Measurements from ENCODE around the gene PCSK6. TPM values are rescaled to one million over a fixed set of nuclear protein-coding genes. Genes with fewer than 3 reads are reported as not detected.

The PCSK6 gene
- total RNA-seq, 1 donor from 2014 or later = 1.9 TPM

DNA sequence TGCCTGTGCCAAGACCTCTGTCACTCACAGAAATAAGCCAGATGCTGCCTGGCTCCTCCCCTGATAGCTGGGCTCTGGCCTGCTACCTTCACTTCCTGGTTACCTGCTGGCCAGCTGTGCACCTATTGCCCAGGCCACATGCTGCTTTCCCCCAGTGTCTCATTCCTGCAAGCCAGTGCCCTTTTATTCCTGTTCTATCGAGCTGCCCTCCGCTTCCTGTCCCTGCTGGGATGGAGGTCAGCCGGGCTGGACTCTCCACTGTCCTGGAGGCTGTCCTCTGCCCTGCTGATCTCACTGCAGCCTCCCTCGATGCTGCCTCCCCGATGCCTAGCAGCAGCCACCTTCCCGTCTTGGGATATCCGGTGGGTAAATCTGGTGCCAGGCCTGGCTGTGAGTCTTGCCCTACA is 157.4 kb downstream of the PCSK6 start:
- Mint-ChIP-seq H3K9me3 (peaks cover 32% of the 10 kb centered on the region), H3K36me3 (ENCODE audit: low read depth) (peaks cover 6% of the 10 kb centered on the region), H3K27me3 (ENCODE audit: low read depth) (peaks cover 14% of the 10 kb centered on the region), H3K4me1 (ENCODE audit: low read depth) (peaks cover 6% of the 10 kb centered on the region), H3K27ac (no peak overlapping the region), H3K4me3 (ENCODE audit: low read depth) (no peak overlapping the region)
- no peak for DNase-seq (ENCODE audit: low spot score)
- intact Hi-C loops (cut with micrococcal nuclease) = loop anchor here (5.0 kb wide), 1 partner anchor 35 kb away; the partner anchor contains the start of gene SNRPA1

DNA sequence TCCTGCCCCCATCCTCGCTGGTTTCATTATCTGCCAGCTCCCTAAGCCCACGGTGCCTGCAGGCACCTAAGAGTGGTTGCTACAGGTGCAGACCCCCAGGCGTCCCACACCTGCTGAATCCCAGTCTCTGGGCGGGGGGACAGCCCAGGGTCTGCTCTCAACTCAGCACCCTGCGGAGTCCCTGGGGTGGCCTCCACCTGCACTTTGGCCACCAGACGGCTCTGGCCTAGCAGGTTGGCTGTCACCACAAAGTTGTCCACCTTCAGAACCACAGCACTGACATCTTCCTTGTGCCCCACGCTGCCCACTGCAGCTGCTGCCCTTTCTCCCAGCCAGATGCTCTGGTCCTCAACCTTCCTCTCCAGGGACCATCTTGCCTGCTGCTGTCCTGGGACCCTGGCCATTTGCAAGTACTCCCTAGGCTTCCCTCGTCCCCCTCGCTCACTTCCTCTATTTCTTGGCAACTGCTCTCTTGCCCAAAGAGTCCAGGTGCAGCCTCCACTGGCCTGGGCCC is 159.6 kb downstream of the PCSK6 start:
- no peak overlapping the region for H3K4me3 Mint-ChIP-seq (ENCODE audit: low read depth)
- H3K9me3 Mint-ChIP-seq = peaks cover 24% of the 10 kb centered on the region
- H3K27ac Mint-ChIP-seq = no peak overlapping the region
- H3K4me1 Mint-ChIP-seq (ENCODE audit: low read depth) = peaks cover 6% of the 10 kb centered on the region
- intact Hi-C loops (cut with micrococcal nuclease) = loop anchor here (5.0 kb wide), 1 partner anchor 33 kb away; the partner anchor contains the start of gene SNRPA1
- peaks cover 3% of the 10 kb centered on the region for H3K36me3 Mint-ChIP-seq (ENCODE audit: low read depth)
- DNase-seq (ENCODE audit: low spot score) = no peak
- peaks cover 14% of the 10 kb centered on the region for H3K27me3 Mint-ChIP-seq (ENCODE audit: low read depth)

DNA sequence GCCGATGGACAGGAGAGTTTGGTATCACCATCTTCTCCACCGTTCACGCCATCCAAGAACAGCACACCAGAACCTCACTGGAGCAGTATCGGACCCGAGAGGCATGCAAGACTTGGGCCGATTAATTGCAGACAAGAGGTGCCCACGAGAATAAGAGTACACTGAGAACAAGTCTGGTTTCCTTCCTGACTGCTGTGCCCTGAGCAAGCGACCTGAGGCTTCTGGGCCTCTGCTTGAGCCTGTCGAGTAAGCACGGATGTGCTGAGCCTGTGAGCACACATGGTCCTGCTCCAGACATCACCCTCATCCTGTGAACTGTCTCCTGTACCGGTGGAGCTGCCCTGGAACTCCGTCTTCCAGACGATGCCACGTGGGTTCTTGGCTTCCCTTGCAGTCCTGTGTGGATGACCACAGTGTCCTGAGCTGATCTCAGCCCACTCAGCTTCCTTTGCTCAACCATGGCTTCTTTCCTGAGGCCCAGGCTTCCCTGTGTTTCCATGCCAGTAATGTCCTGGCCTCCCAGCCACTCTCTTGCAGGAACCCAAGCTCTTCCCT is 160.1 kb downstream of the PCSK6 start:
- H3K27ac Mint-ChIP-seq = no peak overlapping the region
- peaks cover 3% of the 10 kb centered on the region for H3K4me1 Mint-ChIP-seq (ENCODE audit: low read depth)
- peaks cover 3% of the 10 kb centered on the region for H3K36me3 Mint-ChIP-seq (ENCODE audit: low read depth)
- peaks cover 14% of the 10 kb centered on the region for H3K27me3 Mint-ChIP-seq (ENCODE audit: low read depth)
- intact Hi-C loops (cut with micrococcal nuclease) = no loop called here
- no peak for DNase-seq (ENCODE audit: low spot score)
- no peak overlapping the region for H3K4me3 Mint-ChIP-seq (ENCODE audit: low read depth)
- H3K9me3 Mint-ChIP-seq = peaks cover 19% of the 10 kb centered on the region

DNA sequence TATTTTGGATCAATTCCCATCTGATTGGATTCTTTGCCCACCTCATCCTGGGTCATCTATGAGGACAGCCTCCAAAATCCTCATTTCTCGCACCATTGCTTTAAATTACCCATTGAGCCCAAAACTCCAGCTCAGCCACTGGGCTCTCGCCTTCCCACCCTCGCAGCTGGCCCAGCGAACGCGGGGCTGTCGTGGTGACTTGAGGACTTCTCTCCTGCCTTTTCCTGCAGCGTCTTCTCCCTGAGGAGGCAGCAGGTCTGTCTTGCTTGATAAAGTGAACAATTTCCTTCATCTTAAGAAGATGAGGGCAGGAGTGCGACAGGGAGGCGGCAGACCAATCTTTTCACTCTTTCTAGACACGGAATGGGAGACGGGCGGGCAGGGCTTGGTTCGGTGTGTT is 161.5 kb downstream of the PCSK6 start:
- intact Hi-C loops (cut with micrococcal nuclease) = no loop called here
- H3K4me1 Mint-ChIP-seq (ENCODE audit: low read depth) = no peaks in the 10 kb centered on the region
- no peak for DNase-seq (ENCODE audit: low spot score)
- no peak overlapping the region for H3K4me3 Mint-ChIP-seq (ENCODE audit: low read depth)
- no peaks in the 10 kb centered on the region for H3K36me3 Mint-ChIP-seq (ENCODE audit: low read depth)
- H3K27ac Mint-ChIP-seq = no peak overlapping the region
- H3K27me3 Mint-ChIP-seq (ENCODE audit: low read depth) = peaks cover 14% of the 10 kb centered on the region
- H3K9me3 Mint-ChIP-seq = peaks cover 7% of the 10 kb centered on the region

DNA sequence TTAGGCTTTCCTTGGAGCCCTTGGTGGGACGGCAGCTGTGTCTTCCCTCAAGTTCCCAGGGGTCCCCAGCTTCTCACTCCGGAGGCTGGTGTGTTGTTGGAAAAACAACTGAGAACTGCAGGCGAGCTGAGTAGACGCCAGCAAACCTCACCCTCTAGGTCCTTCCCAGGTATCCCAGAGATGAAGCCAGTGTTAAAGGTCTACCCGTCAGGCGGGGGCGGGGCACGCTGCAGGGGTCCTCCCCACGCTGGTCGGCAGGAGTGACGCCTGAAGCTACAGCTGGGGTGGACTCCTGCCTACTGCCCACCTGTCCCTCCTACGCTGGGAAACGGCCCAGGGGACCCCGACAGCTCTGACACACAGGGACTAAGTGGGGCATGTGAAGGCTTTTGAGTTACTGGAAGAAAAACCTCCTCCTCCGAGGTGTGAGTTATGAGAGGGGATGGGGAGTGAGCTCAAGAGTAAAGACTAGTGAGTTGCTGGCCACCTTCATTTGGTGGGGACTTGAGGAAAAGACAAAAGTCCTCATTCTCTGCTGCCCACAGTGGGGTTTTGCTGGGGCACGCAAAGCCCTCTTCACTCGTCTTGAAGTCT is 162.3 kb downstream of the PCSK6 start:
- H3K4me1 Mint-ChIP-seq (ENCODE audit: low read depth) = no peaks in the 10 kb centered on the region
- no peak for DNase-seq (ENCODE audit: low spot score)
- intact Hi-C loops (cut with micrococcal nuclease) = no loop called here
- H3K27ac Mint-ChIP-seq = no peak overlapping the region
- H3K9me3 Mint-ChIP-seq = peaks cover 2% of the 10 kb centered on the region
- peaks cover 14% of the 10 kb centered on the region for H3K27me3 Mint-ChIP-seq (ENCODE audit: low read depth)
- no peak overlapping the region for H3K4me3 Mint-ChIP-seq (ENCODE audit: low read depth)
- no peaks in the 10 kb centered on the region for H3K36me3 Mint-ChIP-seq (ENCODE audit: low read depth)

DNA sequence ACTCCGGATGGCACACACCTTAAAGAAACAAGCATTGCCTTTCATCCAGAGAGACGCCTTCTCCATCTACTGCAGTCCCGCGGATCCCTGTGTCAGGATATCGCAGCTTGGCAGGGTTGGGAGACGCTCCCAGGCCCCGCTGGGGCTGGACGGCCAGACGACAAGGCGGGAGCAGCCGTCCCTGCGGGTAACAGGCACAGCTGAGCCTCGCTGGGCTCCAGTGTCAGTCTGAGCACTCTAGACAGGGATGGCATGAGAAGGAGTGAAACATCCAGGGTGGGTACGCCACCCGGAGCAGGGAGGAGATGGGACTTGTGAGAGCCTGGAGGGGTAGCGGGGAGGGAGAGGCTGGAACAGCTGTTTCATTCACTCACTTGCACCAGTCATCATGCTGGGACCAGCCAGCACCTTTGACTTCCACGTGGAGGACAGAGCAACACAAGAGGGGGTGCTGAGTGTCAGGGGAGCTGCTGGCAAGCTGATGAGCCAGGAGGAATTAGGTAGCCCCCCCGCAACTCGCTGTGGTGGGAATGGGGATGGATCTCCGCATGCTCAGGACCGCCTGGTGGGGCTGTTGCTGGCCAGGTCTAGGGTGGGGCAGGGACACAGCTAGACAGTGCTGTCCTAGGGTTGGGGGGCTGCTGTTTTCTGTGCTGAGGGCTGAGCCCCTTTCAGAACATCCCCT is 162.9 kb downstream of the PCSK6 start:
- DNase-seq (ENCODE audit: low spot score) = no peak
- H3K4me1 Mint-ChIP-seq (ENCODE audit: low read depth) = no peaks in the 10 kb centered on the region
- H3K4me3 Mint-ChIP-seq (ENCODE audit: low read depth) = no peak overlapping the region
- H3K9me3 Mint-ChIP-seq = no peaks in the 10 kb centered on the region
- intact Hi-C loops (cut with micrococcal nuclease) = no loop called here
- no peaks in the 10 kb centered on the region for H3K36me3 Mint-ChIP-seq (ENCODE audit: low read depth)
- no peak overlapping the region for H3K27ac Mint-ChIP-seq
- H3K27me3 Mint-ChIP-seq (ENCODE audit: low read depth) = peaks cover 14% of the 10 kb centered on the region

DNA sequence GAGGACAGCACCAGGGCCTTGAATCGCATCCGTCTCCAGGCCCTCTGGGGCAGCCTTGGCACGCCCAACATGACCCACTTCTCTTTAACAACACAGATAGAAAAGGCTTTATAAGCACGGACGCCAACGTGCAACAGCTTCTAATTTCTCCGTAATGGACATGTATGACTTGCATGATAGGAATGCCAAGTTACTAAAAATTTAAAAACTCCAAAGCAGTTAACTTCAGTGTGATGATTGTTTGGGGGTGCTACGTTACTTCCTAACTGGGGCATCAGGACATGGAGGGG is 163.5 kb downstream of the PCSK6 start:
- intact Hi-C loops (cut with micrococcal nuclease) = no loop called here
- Mint-ChIP-seq H3K4me3 (ENCODE audit: low read depth) (no peak overlapping the region), H3K9me3 (no peaks in the 10 kb centered on the region), H3K36me3 (ENCODE audit: low read depth) (no peaks in the 10 kb centered on the region), H3K27ac (no peak overlapping the region), H3K4me1 (ENCODE audit: low read depth) (peaks cover 4% of the 10 kb centered on the region), H3K27me3 (ENCODE audit: low read depth) (peaks cover 14% of the 10 kb centered on the region)
- DNase-seq (ENCODE audit: low spot score) = no peak

DNA sequence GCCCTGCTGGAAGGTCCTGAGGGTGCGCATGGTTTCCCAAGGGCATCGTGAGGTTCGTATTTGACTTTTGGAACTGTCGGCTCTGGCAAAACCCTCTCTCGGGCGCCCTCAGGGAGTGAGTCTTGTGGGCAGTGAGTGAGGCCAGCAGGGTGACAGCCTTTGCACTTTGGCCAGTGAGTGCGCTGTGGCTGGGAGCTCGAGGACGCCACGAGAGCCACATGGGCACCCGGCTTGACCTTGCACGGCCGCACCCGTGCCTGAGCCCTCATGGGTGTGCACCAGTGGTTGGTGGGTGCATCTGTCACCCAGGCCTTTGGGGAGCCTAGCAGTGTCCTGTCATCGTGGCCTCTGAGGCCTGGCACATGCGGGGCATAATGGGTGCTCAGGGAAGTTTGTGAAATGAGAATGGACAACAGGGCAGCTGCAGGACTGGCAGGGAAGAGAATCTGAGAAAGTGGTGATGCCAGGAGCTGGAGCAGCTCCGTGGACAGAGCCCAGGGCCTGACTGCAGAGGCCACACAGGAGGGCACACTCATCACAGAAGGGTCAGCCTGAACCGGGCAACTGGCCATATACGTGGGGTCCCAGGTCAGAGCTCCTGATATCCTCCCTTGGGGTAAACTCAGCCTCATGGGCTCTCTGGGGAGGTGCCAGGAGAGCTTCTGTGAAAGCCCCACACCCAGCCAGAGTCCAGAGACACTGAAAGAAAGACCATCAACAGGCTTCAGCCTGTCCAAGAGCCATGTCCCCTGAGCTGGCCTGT is 164.1 kb downstream of the PCSK6 start:
- intact Hi-C loops (cut with micrococcal nuclease) = no loop called here
- Mint-ChIP-seq H3K4me3 (ENCODE audit: low read depth) (no peak overlapping the region), H3K36me3 (ENCODE audit: low read depth) (no peaks in the 10 kb centered on the region), H3K27me3 (ENCODE audit: low read depth) (peaks cover 12% of the 10 kb centered on the region), H3K27ac (no peak overlapping the region), H3K4me1 (ENCODE audit: low read depth) (peaks cover 8% of the 10 kb centered on the region), H3K9me3 (no peaks in the 10 kb centered on the region)
- no peak for DNase-seq (ENCODE audit: low spot score)

DNA sequence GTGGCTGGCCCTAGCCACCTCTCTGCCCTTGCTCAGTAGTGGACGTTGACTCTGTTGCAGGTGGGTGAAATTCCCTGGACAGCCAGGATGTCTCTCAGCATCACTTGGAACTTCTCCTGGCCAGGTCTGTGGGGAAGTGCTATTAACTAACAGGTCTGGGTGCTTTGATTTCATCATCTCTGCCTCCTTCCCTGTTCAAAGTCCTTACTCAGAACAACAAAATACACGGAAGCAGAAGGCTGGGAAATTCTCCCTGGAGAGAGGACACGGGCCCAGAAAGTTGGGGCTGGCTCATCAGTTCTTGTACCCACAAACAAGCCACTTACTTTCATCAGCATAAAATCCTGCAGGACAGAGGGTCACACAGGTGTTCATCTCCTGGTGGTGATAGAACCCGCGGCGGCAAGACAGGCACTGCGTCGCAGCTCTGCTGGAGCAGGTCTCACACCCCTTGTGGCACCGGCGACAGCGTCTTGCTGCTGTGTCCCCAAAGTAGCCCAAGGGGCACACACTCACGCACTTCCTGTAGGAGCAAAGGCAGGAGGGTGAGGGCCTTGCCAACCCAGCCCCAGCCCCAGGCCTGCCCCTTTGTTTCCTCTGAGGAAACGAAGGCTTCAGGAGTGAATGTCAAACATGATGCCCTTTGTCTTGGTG is 164.9 kb downstream of the PCSK6 start:
- no peaks in the 10 kb centered on the region for H3K36me3 Mint-ChIP-seq (ENCODE audit: low read depth)
- H3K4me3 Mint-ChIP-seq (ENCODE audit: low read depth) = no peak overlapping the region
- peaks cover 6% of the 10 kb centered on the region for H3K27me3 Mint-ChIP-seq (ENCODE audit: low read depth)
- intact Hi-C loops (cut with micrococcal nuclease) = no loop called here
- no peaks in the 10 kb centered on the region for H3K9me3 Mint-ChIP-seq
- H3K4me1 Mint-ChIP-seq (ENCODE audit: low read depth) = peaks cover 14% of the 10 kb centered on the region
- no peak for DNase-seq (ENCODE audit: low spot score)
- H3K27ac Mint-ChIP-seq = no peak overlapping the region

DNA sequence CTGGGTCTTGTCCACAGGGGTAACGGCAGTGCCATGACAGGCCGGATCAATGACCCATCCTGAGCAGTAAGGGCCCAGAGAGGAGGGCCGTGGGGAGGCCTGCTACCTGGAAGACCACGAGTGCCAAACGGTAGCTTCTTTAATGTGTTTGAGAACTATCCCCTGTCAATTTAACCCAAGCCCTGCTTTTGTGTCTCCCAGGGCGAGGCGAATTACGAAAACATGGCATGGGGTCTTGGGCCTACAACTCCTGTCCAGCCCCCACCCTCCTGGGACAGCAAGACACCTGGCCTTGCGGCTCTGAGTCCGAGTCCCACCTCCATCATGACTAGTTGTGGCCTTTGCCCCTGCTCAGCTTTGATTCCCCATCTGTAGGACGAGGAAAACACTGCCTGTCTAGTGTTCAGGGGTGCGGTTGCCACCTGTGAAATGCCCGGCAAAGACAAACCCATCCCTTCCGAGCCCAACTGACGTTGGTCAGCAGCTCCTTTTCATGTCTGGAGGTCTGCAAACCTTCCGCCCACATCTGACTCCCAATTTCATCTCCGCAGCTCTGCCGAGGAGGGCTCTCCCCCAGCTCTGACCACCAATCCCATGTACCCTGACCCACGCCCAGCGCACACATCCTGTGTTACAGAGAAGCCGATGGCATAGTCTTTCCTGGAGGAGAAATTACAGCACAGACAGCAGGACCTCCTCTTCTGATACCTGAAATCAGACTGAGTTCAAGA is 165.5 kb downstream of the PCSK6 start:
- H3K36me3 Mint-ChIP-seq (ENCODE audit: low read depth) = no peaks in the 10 kb centered on the region
- DNase-seq (ENCODE audit: low spot score) = no peak
- peaks cover 14% of the 10 kb centered on the region for H3K4me1 Mint-ChIP-seq (ENCODE audit: low read depth)
- peaks cover 6% of the 10 kb centered on the region for H3K27me3 Mint-ChIP-seq (ENCODE audit: low read depth)
- H3K4me3 Mint-ChIP-seq (ENCODE audit: low read depth) = no peak overlapping the region
- no peaks in the 10 kb centered on the region for H3K9me3 Mint-ChIP-seq
- H3K27ac Mint-ChIP-seq = no peak overlapping the region
- intact Hi-C loops (cut with micrococcal nuclease) = no loop called here

DNA sequence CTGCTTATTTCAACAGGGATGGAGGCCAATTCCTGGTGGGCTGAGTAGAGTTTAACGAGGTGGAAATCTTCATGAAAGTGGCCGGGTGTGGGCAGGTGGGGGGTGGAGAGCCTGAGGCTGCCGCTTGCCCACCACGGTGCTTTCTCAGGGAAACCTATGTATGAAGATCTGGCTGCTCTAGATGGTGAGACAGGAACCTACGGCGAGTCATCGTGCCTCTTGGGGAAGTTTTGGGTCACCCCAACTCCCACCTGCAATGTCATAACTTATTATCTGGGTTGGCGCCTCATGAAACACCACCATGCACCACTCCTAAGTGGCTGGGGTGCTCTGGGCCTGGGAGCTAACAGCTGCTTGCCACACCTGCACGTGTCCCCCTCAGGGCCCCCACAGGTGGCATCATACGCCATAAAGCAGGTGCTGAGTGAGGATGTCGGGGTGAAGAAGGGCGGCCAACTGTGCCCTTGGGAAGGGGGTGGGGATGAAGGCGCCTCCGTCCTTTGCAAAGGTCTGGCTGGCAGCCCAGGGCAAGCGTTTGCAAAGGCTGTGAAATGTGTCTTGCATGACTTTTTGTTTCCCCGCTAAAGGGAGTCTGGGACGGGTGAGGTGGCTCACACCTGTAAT is 166.5 kb downstream of the PCSK6 start:
- peaks cover 3% of the 10 kb centered on the region for H3K27me3 Mint-ChIP-seq (ENCODE audit: low read depth)
- peaks cover 14% of the 10 kb centered on the region for H3K4me1 Mint-ChIP-seq (ENCODE audit: low read depth)
- no peaks in the 10 kb centered on the region for H3K36me3 Mint-ChIP-seq (ENCODE audit: low read depth)
- H3K9me3 Mint-ChIP-seq = no peaks in the 10 kb centered on the region
- intact Hi-C loops (cut with micrococcal nuclease) = no loop called here
- H3K27ac Mint-ChIP-seq = no peak overlapping the region
- no peak overlapping the region for H3K4me3 Mint-ChIP-seq (ENCODE audit: low read depth)
- no peak for DNase-seq (ENCODE audit: low spot score)
